Posterior cingulate gyrus (tissue), 11 donors: Measurements from ENCODE around the gene INPP5F.
"Not testable (repeated sequence)": the region's sequence is repeated elsewhere in the genome, so short reads cannot be mapped to it uniquely, and the experiment has no call there.

Source experiments
- DNase-seq, 10 donors: peaks; one replicate each; pipeline versions ENCODE4 v3.0.0 to v3.0.0-alpha.2; 2020 to 2021; ENCODE audit warnings: mixed read lengths in 3 of 10
- intact Hi-C: fragments of 100-400 bp; cut with DNase I; formaldehyde crosslinking; loops from one replicate; pipeline ENCODE4 v1.15.1; 2023

INPP5F gene

GRCh38 chr10:119770928-119771327 is 45.1 kb downstream of the INPP5F start:
- no peak for DNase-seq
- intact Hi-C loops = no loop called here

GRCh38 chr10:119772334-119772733 is 46.5 kb downstream of the INPP5F start:
- intact Hi-C loops = no loop called here

GRCh38 chr10:119773041-119773440 is 47.2 kb downstream of the INPP5F start:
- intact Hi-C loops = not testable (repeated sequence)

More at GRCh38 chr10:119772334-119772733, 46.5 kb downstream of the INPP5F start:
- DNase-seq = no peak

GRCh38 chr10:119775529-119775928 is 49.7 kb downstream of the INPP5F start:
- DNase-seq = no peak
- intact Hi-C loops = no loop called here

More at GRCh38 chr10:119773041-119773440, 47.2 kb downstream of the INPP5F start:
- not testable (repeated sequence) for DNase-seq

- DNase-seq = no peak
- intact Hi-C loops = no loop called here
Observed at GRCh38 chr10:119776536-119776935, 50.7 kb downstream of the INPP5F start.

GRCh38 chr10:119777686-119778085 is 51.8 kb downstream of the INPP5F start:
- no peak for DNase-seq
- intact Hi-C loops = no loop called here

GRCh38 chr10:119778776-119779445 is 53.1 kb downstream of the INPP5F start:
- no peak for DNase-seq
- intact Hi-C loops = no loop called here

- no peak for DNase-seq
- intact Hi-C loops = no loop called here
Observed at GRCh38 chr10:119780879-119781480, 55.1 kb downstream of the INPP5F start.

- intact Hi-C loops = no loop called here
- no peak for DNase-seq
Observed at GRCh38 chr10:119781498-119781897, 55.6 kb downstream of the INPP5F start.

- DNase-seq = no peak
- intact Hi-C loops = no loop called here
Observed at GRCh38 chr10:119782981-119783664, 57.3 kb downstream of the INPP5F start.

GRCh38 chr10:119783665-119784027 is 57.8 kb downstream of the INPP5F start:
- intact Hi-C loops = no loop called here

GRCh38 chr10:119784340-119785067 is 58.7 kb downstream of the INPP5F start:
- no peak for DNase-seq
- intact Hi-C loops = no loop called here

More at GRCh38 chr10:119783665-119784027, 57.8 kb downstream of the INPP5F start:
- DNase-seq = no peak

GRCh38 chr10:119786117-119786769 is 60.4 kb downstream of the INPP5F start:
- intact Hi-C loops = no loop called here
- no peak for DNase-seq

GRCh38 chr10:119795101-119795500 is 69.3 kb downstream of the INPP5F start:
- DNase-seq, intact Hi-C loops: not testable (repeated sequence)

GRCh38 chr10:119796039-119796438 is 70.2 kb downstream of the INPP5F start:
- intact Hi-C loops = no loop called here
- no peak for DNase-seq

- DNase-seq = no peak
- intact Hi-C loops = no loop called here
Observed at GRCh38 chr10:119801176-119801575, 75.3 kb downstream of the INPP5F start.

GRCh38 chr10:119801998-119802538 is 76.2 kb downstream of the INPP5F start:
- intact Hi-C loops = no loop called here
- DNase-seq = no peak

GRCh38 chr10:119803264-119803663 is 77.4 kb downstream of the INPP5F start:
- no peak for DNase-seq
- intact Hi-C loops = no loop called here

GRCh38 chr10:119805702-119806230 is 79.9 kb downstream of the INPP5F start:
- intact Hi-C loops = no loop called here
- DNase-seq = no peak
